Mammary epithelial cell (primary cell): Measurements from ENCODE around the gene PPWD1.

Experiments
- CTCF ChIP-seq, 2 donors: IDR thresholded peaks in 1 of 2; conservative IDR thresholded peaks in 1 of 2; 2 replicates each; pipeline ENCODE4 v1.5.1; 2011 to 2012; ENCODE audit warnings: inconsistent platforms in 2 of 2, low read length in 2 of 2, mild to moderate bottlenecking in 2 of 2, control low read depth in 1 of 2, low read depth in 1 of 2; ENCODE audit not compliant: insufficient read depth in 1 of 2; ENCODE audit errors: extremely low read depth in 1 of 2
- EZH2 ChIP-seq: IDR thresholded peaks from 2 replicates; pipeline ENCODE4 v1.6.1; 2012; ENCODE audit warnings: low read length, inconsistent platforms, borderline replicate concordance

- TF ChIP-seq EZH2: no peak
- TF ChIP-seq CTCF (conservative IDR thresholded peaks at IDR 0.05 in 1 of 2, IDR thresholded peaks at IDR 0.05 in 1 of 2; ENCODE audit: extremely low read depth in 1 of 2, insufficient read depth in 1 of 2, low read depth in 1 of 2, low read length in 2 of 2): no peak
These were observed 7.6 kb downstream of the PPWD1 start for GRCh38 chr5:65570598-65571226.
